Esophagus squamous epithelium (tissue), 5 donors: Measurements from ENCODE around the gene FOLR2. TPM values are rescaled to one million over a fixed set of nuclear protein-coding genes. Genes with fewer than 3 reads are reported as not detected.

Experiments
- DNase-seq: peaks from one replicate; lab custom pipeline; 2025; lab: John Stamatoyannopoulos, UW
- H3K27ac ChIP-seq, 4 donors: fragments of 200-600 bp; sonication (generic); one replicate each; pipeline ENCODE4 v1.5.1; 2016 to 2019; ENCODE audit warnings: mild to moderate bottlenecking in 1 of 4
- H3K27me3 ChIP-seq, 4 donors: fragments of 200-600 bp; sonication (generic); 1 replicate in 3 of 4; 2 replicates in 1 of 4; pipeline versions ENCODE4 v1.5.1 to v1.6.0; 2017 to 2021; ENCODE audit warnings: antibody characterized with exemption in 1 of 4
- H3K36me3 ChIP-seq, 3 donors: fragments of 200-600 bp; sonication (generic); one replicate each; pipeline ENCODE4 v1.5.1; 2016 to 2019
- H3K4me1 ChIP-seq, 3 donors: fragments of 200-600 bp; sonication (generic); one replicate each; pipeline ENCODE4 v1.5.1; 2017 to 2019
- H3K4me3 ChIP-seq, 4 donors: fragments of 200-600 bp; sonication (generic); 1 replicate in 3 of 4; 2 replicates in 1 of 4; pipeline ENCODE4 v1.5.1; 2016 to 2019; ENCODE audit warnings: mild to moderate bottlenecking in 2 of 4, moderate library complexity in 1 of 4
- H3K9me3 ChIP-seq, 3 donors: fragments of 200-600 bp; sonication (generic); one replicate each; pipeline ENCODE4 v1.5.1; 2016 to 2019
- CTCF ChIP-seq, 6 experiments: fragments of 450-650 bp in 4 of 6; fragments of 200-600 bp in 2 of 6; sonication (generic) in 2 of 6; IDR thresholded peaks; one replicate each; pipeline ENCODE4 v1.5.1; 2016 to 2019; ENCODE audit warnings: antibody characterized with exemption in 6 of 6, mild to moderate bottlenecking in 4 of 6, moderate library complexity in 4 of 6
- POLR2A ChIP-seq, 4 donors: fragments of 450-650 bp; IDR thresholded peaks; one replicate each; pipeline ENCODE4 v1.6.1; 2017; ENCODE audit warnings: antibody characterized with exemption in 4 of 4, mild to moderate bottlenecking in 4 of 4, moderate library complexity in 3 of 4
- WGBS, 2 donors: methylation state at CpG; one replicate each; pipeline ENCODE4 v1.1.5; 2018; 5-methylcytosine and 5-hydroxymethylcytosine counted together
- intact Hi-C: fragments of 100-400 bp; cut with DNase I; formaldehyde crosslinking; loops from one replicate; pipeline ENCODE4 v1.15.0; 2022
- total RNA-seq, 4 donors: library from RNA; depleted of rRNA; stranded (reverse); fragments of >200 nt; gene quantifications; one replicate each; pipeline ENCODE4 v1.1.0, GENCODE V29; 2016
- donor health status: DM: yes; HTN: yes; CAD: no.

The FOLR2 gene
- total RNA-seq, 4 donors from 2014 or later = 1.7 to 41.6 (median 9.1) TPM; not detected in 1

DNA sequence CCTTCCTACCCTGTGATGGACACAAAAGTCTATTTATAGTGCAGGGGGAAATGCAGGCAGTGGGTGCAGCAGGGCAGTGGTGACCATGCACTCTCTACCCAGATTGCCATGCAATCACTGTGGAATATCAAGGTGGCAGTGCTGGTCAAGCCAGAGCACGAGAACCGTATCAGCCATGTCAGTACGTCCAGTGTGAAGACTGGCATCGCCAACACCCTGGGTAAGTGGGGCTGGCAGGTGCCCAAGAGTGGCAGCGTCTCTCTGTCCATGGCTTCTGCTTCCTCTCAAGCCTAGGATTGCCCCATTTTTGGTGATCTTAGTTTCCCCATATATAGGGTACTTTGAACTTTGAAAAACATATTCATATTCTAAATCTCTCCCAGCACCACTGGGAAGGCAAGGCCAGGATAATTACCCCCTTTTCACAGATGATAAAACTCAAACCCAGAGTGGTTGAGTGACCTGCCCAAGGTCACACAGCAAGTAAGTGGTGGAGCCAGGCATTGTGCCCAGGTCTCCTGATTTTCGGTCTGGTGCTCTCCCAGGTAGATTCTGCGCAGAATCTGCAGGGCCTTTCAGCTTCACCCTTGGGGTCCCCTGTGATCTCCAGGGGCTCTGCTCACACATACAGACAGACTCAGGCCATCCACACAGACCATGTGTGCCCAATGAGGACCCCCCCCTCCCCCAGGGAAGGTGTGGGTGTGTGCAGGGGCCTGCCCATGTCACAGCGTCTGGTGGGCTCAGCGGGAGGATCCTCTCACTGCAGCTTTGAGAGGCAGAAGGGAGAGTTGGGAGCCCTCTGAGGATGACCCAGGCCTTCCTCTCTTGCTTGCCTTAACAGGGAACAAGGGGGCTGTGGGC lies 15.0 kb downstream of the FOLR2 start:
- WGBS, 2 donors = 80 to 88% methylated on average over 4 to 8 of the region's 9 CpGs
- Histone ChIP-seq H3K4me1 (peaks cover 6 to 38% (median 8%) of the 10 kb centered on the region in 3 donors), H3K9me3 (no peaks in the 10 kb centered on the region), H3K27me3 (no peaks in the 10 kb centered on the region), H3K36me3 (peaks cover 58 to 97% (median 61%) of the 10 kb centered on the region in 3 donors), H3K4me3 (no peak overlapping the region), H3K27ac (no peak overlapping the region)
- no peak for DNase-seq
- TF ChIP-seq CTCF (IDR thresholded peaks at IDR 0.05) (no peak), POLR2A (IDR thresholded peaks at IDR 0.05) (no peak)
- intact Hi-C loops = no loop called here

DNA sequence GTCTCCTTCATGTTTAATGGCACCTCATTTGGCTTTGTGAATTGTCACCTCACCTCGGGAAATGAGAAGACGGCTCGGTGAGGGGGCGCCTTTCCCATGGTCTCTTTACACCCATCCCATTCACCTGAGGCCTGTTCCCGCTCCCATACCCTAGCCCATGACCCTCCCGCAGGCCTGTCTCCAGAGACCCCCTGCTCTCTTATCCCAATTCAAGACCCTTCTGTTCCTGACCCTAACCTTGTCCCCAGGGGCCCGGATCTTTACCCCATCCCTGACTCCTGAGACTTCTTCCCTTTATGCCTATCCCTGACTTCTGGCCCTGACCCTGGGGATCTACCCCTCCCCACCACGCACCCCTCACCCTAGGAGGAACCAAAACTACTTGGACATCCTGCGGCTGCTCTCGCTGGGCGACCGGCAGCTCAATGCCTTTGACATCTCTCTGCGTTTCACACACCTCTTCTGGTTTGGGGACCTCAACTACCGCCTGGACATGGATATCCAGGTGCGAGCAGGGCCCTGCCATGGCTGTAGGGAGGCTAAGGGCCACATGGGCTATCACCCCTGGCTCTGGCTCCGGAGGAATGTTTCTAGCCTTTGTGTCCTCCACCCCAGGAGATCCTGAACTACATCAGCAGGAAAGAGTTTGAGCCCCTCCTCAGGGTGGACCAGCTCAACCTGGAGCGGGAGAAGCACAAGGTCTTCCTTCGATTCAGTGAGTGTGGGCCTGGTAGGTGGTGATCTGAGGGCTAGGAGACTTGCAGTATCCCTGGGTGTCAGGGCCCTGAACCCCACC lies 15.9 kb downstream of the FOLR2 start:
- Histone ChIP-seq H3K36me3 (peaks cover 64 to 100% (median 70%) of the 10 kb centered on the region in 3 donors), H3K4me1 (peaks cover 3 to 35% (median 5%) of the 10 kb centered on the region in 3 donors), H3K27me3 (no peaks in the 10 kb centered on the region), H3K9me3 (no peaks in the 10 kb centered on the region), H3K27ac (no peak overlapping the region), H3K4me3 (no peak overlapping the region)
- intact Hi-C loops = no loop called here
- no peak for TF ChIP-seq POLR2A (IDR thresholded peaks at IDR 0.05)
- TF ChIP-seq CTCF (IDR thresholded peaks at IDR 0.05) = no peak
- WGBS, 2 donors = 89 to 93% methylated on average over 14 to 16 of the region's 18 CpGs
- no peak for DNase-seq

DNA sequence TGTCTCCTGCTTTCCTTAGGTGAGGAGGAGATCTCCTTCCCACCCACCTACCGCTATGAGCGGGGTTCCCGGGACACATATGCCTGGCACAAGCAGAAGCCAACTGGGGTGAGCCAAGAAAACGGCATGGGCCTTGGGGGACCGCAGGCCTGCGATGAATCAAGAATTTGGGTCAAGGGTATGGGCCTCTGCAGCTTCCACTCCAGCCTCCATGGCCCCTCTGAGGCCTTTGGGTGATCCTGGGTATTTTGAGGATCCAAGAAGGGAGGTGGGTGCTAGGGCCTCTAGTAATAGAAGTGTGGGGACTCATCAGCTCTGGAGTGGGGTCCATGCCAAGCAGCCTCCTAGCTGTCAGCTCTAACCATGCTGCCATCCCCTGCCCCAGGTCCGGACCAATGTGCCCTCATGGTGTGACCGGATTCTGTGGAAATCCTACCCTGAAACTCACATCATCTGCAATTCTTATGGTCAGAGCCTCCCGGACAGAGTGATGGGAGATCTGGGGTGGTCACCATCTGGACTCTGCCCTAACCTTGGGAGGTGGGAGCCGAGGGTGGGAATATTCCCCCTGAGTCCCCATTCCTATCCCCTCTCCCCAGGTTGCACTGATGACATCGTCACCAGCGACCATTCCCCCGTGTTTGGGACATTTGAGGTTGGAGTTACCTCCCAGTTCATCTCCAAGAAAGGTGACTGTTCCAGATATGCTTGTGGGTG lies 16.6 kb downstream of the FOLR2 start:
- peaks cover 65 to 100% (median 67%) of the 10 kb centered on the region in 3 donors for H3K36me3 ChIP-seq
- H3K9me3 ChIP-seq = no peaks in the 10 kb centered on the region
- H3K27ac ChIP-seq = no peak overlapping the region
- 80 to 81% methylated on average over 4 to 5 of the region's 13 CpGs for WGBS, 2 donors
- H3K27me3 ChIP-seq = no peaks in the 10 kb centered on the region
- H3K4me1 ChIP-seq = peaks cover 4 to 35% (median 5%) of the 10 kb centered on the region in 3 donors
- H3K4me3 ChIP-seq = no peak overlapping the region
- intact Hi-C loops = no loop called here
- DNase-seq = no peak
- no peak for TF ChIP-seq POLR2A (IDR thresholded peaks at IDR 0.05)

- no peak for TF ChIP-seq POLR2A (IDR thresholded peaks at IDR 0.05)
- no peak for TF ChIP-seq CTCF (IDR thresholded peaks at IDR 0.05)
- H3K4me3 ChIP-seq = no peak overlapping the region
- H3K27ac ChIP-seq = no peak overlapping the region
- H3K4me1 ChIP-seq = peaks cover 4 to 38% (median 10%) of the 10 kb centered on the region in 3 donors
- 80 to 93% methylated on average over 3 to 6 of the region's 8 CpGs for WGBS, 2 donors
- H3K36me3 ChIP-seq = peaks cover 57 to 97% (median 61%) of the 10 kb centered on the region in 3 donors
- DNase-seq = no peak
- no peaks in the 10 kb centered on the region for H3K9me3 ChIP-seq
- intact Hi-C loops = no loop called here
- no peaks in the 10 kb centered on the region for H3K27me3 ChIP-seq
Observed at GRCh38 chr11:72233773-72234513, 17.3 kb downstream of the FOLR2 start.

DNA sequence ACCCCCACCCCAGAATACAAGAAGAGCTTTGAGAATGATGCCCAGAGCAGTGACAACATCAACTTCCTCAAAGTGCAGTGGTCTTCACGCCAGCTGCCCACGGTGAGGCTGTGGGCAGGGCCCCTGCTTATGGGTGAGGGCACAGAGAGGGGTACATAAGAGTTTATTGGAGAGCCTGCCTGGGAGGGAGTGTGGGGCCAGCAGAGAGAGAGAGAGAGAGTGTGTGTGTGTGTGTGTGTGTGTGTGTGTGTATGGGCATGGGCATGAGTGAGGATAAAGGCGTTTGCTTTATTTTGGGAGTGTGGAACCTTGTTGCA lies 17.9 kb downstream of the FOLR2 start:
- DNase-seq = no peak
- H3K9me3 ChIP-seq = no peaks in the 10 kb centered on the region
- peaks cover 56 to 91% (median 56%) of the 10 kb centered on the region in 3 donors for H3K36me3 ChIP-seq
- peaks cover 9 to 44% (median 16%) of the 10 kb centered on the region in 3 donors for H3K4me1 ChIP-seq
- TF ChIP-seq CTCF (IDR thresholded peaks at IDR 0.05) (no peak), POLR2A (IDR thresholded peaks at IDR 0.05) (no peak)
- intact Hi-C loops = no loop called here
- peaks cover 0 to under 1% (median 0%) of the 10 kb centered on the region in 4 donors for H3K27me3 ChIP-seq
- H3K27ac ChIP-seq = no peak overlapping the region
- H3K4me3 ChIP-seq = no peak overlapping the region
- WGBS, 2 donors = 39 to 68% methylated on average over 3 of the region's 3 CpGs
